HCT116 (cell line): ENCODE data around the gene TFIP11. TPM values are rescaled to one million over a fixed set of nuclear protein-coding genes. Genes with fewer than 3 reads are reported as not detected.

ENCODE experiments used
- ATAC-seq: fragments of 200-7000 bp; cut with Tn5 transposase; 2 replicates; pipeline ENCODE4 v1.9.1; 2020; ENCODE audit warnings: mild to moderate bottlenecking, moderate library complexity
- BruUV-seq: library from RNA; stranded (reverse); fragments of 400-500 nt; replicated peaks from 2 replicates; lab custom pipeline; 2021; lab: Mats Ljungman, UMichigan
- CTCF ChIA-PET: fragments of 300-600 bp; sonication (Branson Sonifier 250); formaldehyde crosslinking; loops from one replicate; lab custom pipeline; 2021; ENCODE audit warnings: antibody characterized with exemption; lab: Charles Lee
- POLR2A ChIA-PET: fragments of 300-600, 350-600 bp; sonication (Branson Sonifier 250); formaldehyde crosslinking; loops from one replicate; lab custom pipeline; 2021; ENCODE audit warnings: antibody characterized with exemption; lab: Charles Lee
- RAD21 ChIA-PET, 2 experiments: fragments of 300-600 bp; sonication (Branson Sonifier 250); formaldehyde crosslinking; loops; one replicate each; lab custom pipeline; 2023; ENCODE audit warnings: low total read pairs in 2 of 2; ENCODE audit not compliant: uncharacterized antibody in 2 of 2, unreplicated experiment in 2 of 2, low non-redundant PET in 1 of 2; lab: Charles Lee
- DNase-seq: peaks from one replicate; pipeline ENCODE4 v3.0.0-alpha.2; 2010; ENCODE audit warnings: low read depth, low spot score
- H2AFZ ChIP-seq: fragments of 200-600 bp; shearing (Covaris generic), sonication (generic); 2 replicates; pipeline ENCODE4 v1.6.1; 2017; ENCODE audit warnings: low read depth, mixed run types, mixed read lengths, antibody characterized with exemption, low read length; ENCODE audit not compliant: poor library complexity, severe bottlenecking
- H3K27ac ChIP-seq: 2 replicates; pipeline ENCODE4 v1.5.1; 2012; ENCODE audit warnings: low read depth, low read length
- H3K27me3 ChIP-seq: fragments of 200-600 bp; sonication (generic); 2 replicates; pipeline ENCODE4 v1.6.1; 2016; ENCODE audit warnings: mixed run types, low read length, mixed read lengths; ENCODE audit not compliant: insufficient read depth
- H3K36me3 ChIP-seq, 2 experiments: fragments of 200-500 bp in 1 of 2; fragments of 200-600 bp in 1 of 2; sonication (Bioruptor generic) in 1 of 2; sonication (generic) in 1 of 2; 2 replicates each; pipeline versions ENCODE4 v1.5.1 to v1.6.1; 2014 to 2016; ENCODE audit warnings: low read length in 2 of 2, inconsistent platforms in 1 of 2, mixed read lengths in 1 of 2, mixed run types in 1 of 2; ENCODE audit not compliant: insufficient read depth in 2 of 2, control insufficient read depth in 1 of 2
- H3K4me1 ChIP-seq, 2 experiments: fragments of 200-600 bp in 1 of 2; sonication (generic) in 1 of 2; 2 replicates each; pipeline versions ENCODE4 v1.5.1 to v1.6.1; 2012 to 2017; ENCODE audit warnings: low read length in 2 of 2, inconsistent platforms in 1 of 2, mild to moderate bottlenecking in 1 of 2, mixed read lengths in 1 of 2, mixed run types in 1 of 2, moderate library complexity in 1 of 2; ENCODE audit not compliant: insufficient read depth in 2 of 2, control insufficient read depth in 1 of 2
- H3K4me2 ChIP-seq: fragments of 200-600 bp; sonication (generic); 2 replicates; pipeline ENCODE4 v1.6.1; 2017; ENCODE audit warnings: mixed run types, low read length, mixed read lengths
- H3K4me3 ChIP-seq, 2 experiments: fragments of 200-600 bp in 1 of 2; sonication (generic) in 1 of 2; replicated peaks in 1 of 2; 2 replicates each; pipeline ENCODE4 v1.5.1; 2011 to 2016; ENCODE audit warnings: low read length in 2 of 2, control low read depth in 1 of 2, low read depth in 1 of 2, mild to moderate bottlenecking in 1 of 2, mixed read lengths in 1 of 2, mixed run types in 1 of 2
- H3K79me2 ChIP-seq: fragments of 200-600 bp; sonication (generic); 2 replicates; pipeline ENCODE4 v1.6.1; 2017; ENCODE audit warnings: mild to moderate bottlenecking, mixed run types, low read length, moderate library complexity, mixed read lengths; ENCODE audit not compliant: insufficient read depth
- H3K9ac ChIP-seq: fragments of 200-600 bp; sonication (generic); 2 replicates; pipeline ENCODE4 v1.6.1; 2016; ENCODE audit warnings: low read length, mixed read lengths
- H3K9me2 ChIP-seq: fragments of 200-600 bp; sonication (generic), shearing (Covaris generic); 2 replicates; pipeline ENCODE4 v1.6.1; 2017; ENCODE audit warnings: mixed run types, mild to moderate bottlenecking, moderate library complexity; ENCODE audit not compliant: insufficient read depth
- H3K9me3 ChIP-seq, 2 experiments: fragments of 200-500 bp in 1 of 2; fragments of 200-600 bp in 1 of 2; sonication (Bioruptor generic) in 1 of 2; sonication (generic) in 1 of 2; 2 replicates each; pipeline ENCODE4 v1.6.1; 2014 to 2017; ENCODE audit warnings: low read length in 2 of 2, mixed read lengths in 2 of 2, inconsistent platforms in 1 of 2, low read depth in 1 of 2, mild to moderate bottlenecking in 1 of 2, mixed run types in 1 of 2, moderate library complexity in 1 of 2; ENCODE audit not compliant: control insufficient read depth in 1 of 2, insufficient read depth in 1 of 2
- H4K20me1 ChIP-seq: fragments of 200-600 bp; sonication (generic), shearing (Covaris generic); 2 replicates; pipeline ENCODE4 v1.6.1; 2017; ENCODE audit warnings: mixed run types, mild to moderate bottlenecking, moderate library complexity; ENCODE audit not compliant: insufficient read depth
- CBX3 ChIP-seq: IDR thresholded peaks from 2 replicates; pipeline ENCODE4 v1.6.1; 2012; ENCODE audit warnings: low read depth
- CEBPB ChIP-seq: IDR thresholded peaks from 2 replicates; pipeline ENCODE4 v1.6.1; 2012; ENCODE audit warnings: low read depth
- EGR1 ChIP-seq: IDR thresholded peaks from 2 replicates; pipeline ENCODE4 v1.6.1; 2012; ENCODE audit warnings: low read depth
- ELF1 ChIP-seq: IDR thresholded peaks from 2 replicates; pipeline ENCODE4 v1.6.1; 2012; ENCODE audit warnings: low read depth, borderline replicate concordance
- FOSL1 ChIP-seq: IDR thresholded peaks from 2 replicates; pipeline ENCODE4 v1.6.1; 2012; ENCODE audit warnings: low read depth
- SIN3A ChIP-seq: IDR thresholded peaks from 2 replicates; pipeline ENCODE4 v1.6.1; 2012; ENCODE audit warnings: low read depth
- SRF ChIP-seq: IDR thresholded peaks from 2 replicates; pipeline ENCODE4 v1.6.1; 2012; ENCODE audit warnings: low read depth
- TCF7L2 ChIP-seq: IDR thresholded peaks from 2 replicates; pipeline ENCODE4 v1.7.0; 2011; ENCODE audit warnings: borderline replicate concordance, inconsistent platforms; ENCODE audit not compliant: insufficient read depth, insufficient read length; ENCODE audit errors: extremely low read depth
- ZFX ChIP-seq: fragments of 450-650 bp; IDR thresholded peaks from 2 replicates; pipeline ENCODE4 v1.6.1; 2017
- intact Hi-C: fragments of 100-400 bp; cut with micrococcal nuclease; formaldehyde crosslinking; loops from 2 replicates; pipeline ENCODE4 v1.10.0; 2022
- total RNA-seq: library from RNA; stranded (reverse); gene quantifications from one replicate; pipeline ENCODE4 v1.2.1, GENCODE V29; 2021; ENCODE audit not compliant: unreplicated experiment
- TF ChIP-seq, protein P1 (sequence below): IDR thresholded peaks from 2 replicates; pipeline ENCODE4 v1.6.1; 2012
- TF ChIP-seq, protein P2 (sequence below): IDR thresholded peaks from 2 replicates; pipeline ENCODE4 v1.6.1; 2011; ENCODE audit warnings: mild to moderate bottlenecking, low read length, moderate library complexity; ENCODE audit not compliant: insufficient replicate concordance; ENCODE audit errors: extremely low read depth

Gene TFIP11
- total RNA-seq, 1 experiment from 2014 or later: 28.1 TPM

DNA sequence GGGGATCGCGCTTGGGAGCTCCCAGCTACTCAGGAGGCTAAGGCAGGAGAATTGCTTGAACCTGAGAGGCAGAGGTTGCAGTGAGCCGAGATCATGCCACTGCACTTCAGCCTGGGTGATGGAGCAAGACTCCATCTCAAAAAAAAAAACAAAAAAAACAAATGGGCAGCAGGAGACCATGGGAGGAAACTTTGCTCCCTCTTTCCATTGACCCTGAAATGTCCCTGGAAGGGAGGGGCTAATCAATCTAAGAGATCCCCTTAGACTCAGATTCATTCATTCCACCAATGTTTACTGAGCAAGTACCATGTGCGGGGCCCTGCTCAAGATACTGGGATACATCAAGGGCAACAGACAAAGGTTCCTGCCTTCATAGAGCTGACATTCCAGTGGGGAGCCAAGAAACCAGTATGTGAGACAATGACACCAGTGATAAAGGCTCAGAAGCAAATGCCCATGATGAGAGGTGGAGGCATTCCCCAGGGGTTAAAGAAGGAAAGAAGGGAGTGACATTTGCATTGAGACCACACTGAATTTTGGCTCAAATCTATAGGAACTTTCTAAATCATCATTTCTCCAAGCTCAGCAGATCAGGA is 37.7 kb upstream of the TFIP11 start:
- Histone ChIP-seq H3K9me2 (no peaks in the 10 kb centered on the region), H3K27ac (no peak overlapping the region), H3K79me2 (no peaks in the 10 kb centered on the region), H3K4me2 (peak overlapping the region; percentile 36; the same call in 1 of the 2 replicates), H3K9ac (no peak overlapping the region), H3K27me3 (no peaks in the 10 kb centered on the region), H4K20me1 (no peaks in the 10 kb centered on the region), H3K4me3 (no peak overlapping the region), H3K36me3 (no peaks in the 10 kb centered on the region), H2AFZ (no peak overlapping the region), H3K9me3 (no peaks in the 10 kb centered on the region), H3K4me1 (peaks cover 13 to 17% of the 10 kb centered on the region in 2 experiments)
- no peak for DNase-seq
- RAD21 ChIA-PET: no interaction called here
- POLR2A ChIA-PET: no interaction called here
- intact Hi-C loops: no loop called here
- TF ChIP-seq, protein P1, sequence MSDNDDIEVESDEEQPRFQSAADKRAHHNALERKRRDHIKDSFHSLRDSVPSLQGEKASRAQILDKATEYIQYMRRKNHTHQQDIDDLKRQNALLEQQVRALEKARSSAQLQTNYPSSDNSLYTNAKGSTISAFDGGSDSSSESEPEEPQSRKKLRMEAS: no peak
- TF ChIP-seq FOSL1 (no peak), CBX3 (no peak), ELF1 (no peak), CEBPB (no peak), SRF (no peak), SIN3A (no peak), EGR1 (no peak), TCF7L2 (no peak), ZFX (no peak)
- TF ChIP-seq, protein P2, sequence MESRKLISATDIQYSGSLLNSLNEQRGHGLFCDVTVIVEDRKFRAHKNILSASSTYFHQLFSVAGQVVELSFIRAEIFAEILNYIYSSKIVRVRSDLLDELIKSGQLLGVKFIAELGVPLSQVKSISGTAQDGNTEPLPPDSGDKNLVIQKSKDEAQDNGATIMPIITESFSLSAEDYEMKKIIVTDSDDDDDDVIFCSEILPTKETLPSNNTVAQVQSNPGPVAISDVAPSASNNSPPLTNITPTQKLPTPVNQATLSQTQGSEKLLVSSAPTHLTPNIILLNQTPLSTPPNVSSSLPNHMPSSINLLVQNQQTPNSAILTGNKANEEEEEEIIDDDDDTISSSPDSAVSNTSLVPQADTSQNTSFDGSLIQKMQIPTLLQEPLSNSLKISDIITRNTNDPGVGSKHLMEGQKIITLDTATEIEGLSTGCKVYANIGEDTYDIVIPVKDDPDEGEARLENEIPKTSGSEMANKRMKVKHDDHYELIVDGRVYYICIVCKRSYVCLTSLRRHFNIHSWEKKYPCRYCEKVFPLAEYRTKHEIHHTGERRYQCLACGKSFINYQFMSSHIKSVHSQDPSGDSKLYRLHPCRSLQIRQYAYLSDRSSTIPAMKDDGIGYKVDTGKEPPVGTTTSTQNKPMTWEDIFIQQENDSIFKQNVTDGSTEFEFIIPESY: no peak
- BruUV-seq: no TSS peak
- CTCF ChIA-PET: no interaction called here
- ATAC-seq: no peak
